ENCODE measurements around the gene EPHB3. TPM values are rescaled to one million over a fixed set of nuclear protein-coding genes. Genes with fewer than 3 reads are reported as not detected.

EPHB3 gene
- total RNA-seq, 1 donor from 2014 or later = 17.2 TPM

DNA sequence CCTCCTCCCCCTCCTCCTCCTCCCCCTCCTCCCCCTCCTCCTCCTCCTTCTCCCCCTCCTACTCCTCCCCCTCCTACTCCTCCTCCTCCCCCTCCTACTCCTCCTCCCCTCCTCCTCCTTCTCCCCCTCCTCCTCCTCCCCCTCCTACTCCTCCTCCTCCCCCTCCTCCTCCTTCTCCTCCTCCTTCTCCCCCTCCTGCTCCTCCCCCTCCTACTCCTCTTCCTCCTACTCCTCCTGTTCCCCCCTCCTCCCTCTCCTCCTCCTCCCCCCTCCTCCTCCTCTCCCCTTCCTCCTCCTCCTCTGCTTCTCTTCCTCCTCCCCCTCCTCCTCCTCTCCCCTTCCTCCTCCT is 17.1 kb upstream of the EPHB3 start:
- H4K20me1 ChIP-seq (ENCODE audit: insufficient read depth, low read length) = no peaks in the 10 kb centered on the region
- FAIRE-seq (no peak), DNase-seq (ENCODE audit: low read depth) (no peak)
- H3K27ac ChIP-seq (ENCODE audit: low read depth, low read length) = no peak overlapping the region
- H3K9ac ChIP-seq (ENCODE audit: low read length) = no peak overlapping the region
- H3K27me3 Mint-ChIP-seq (ENCODE audit: low read depth, unreplicated experiment) = peaks cover 40% of the 10 kb centered on the region
- no peaks in the 10 kb centered on the region for H3K4me1 ChIP-seq (ENCODE audit: insufficient read depth, low read length)
- H2AFZ ChIP-seq (ENCODE audit: low read depth, low read length) = no peak overlapping the region
- H3K27me3 ChIP-seq (ENCODE audit: insufficient read depth, low read length) = peaks cover 27% of the 10 kb centered on the region
- no peak overlapping the region for H3K4me3 Mint-ChIP-seq (ENCODE audit: unreplicated experiment)
- no peaks in the 10 kb centered on the region for H3K36me3 ChIP-seq (ENCODE audit: insufficient read depth, low read length)
- no peak overlapping the region for H3K4me2 ChIP-seq (ENCODE audit: low read length)
- no peaks in the 10 kb centered on the region for H3K9me3 ChIP-seq (ENCODE audit: insufficient read depth, low read depth, low read length)
- no peak overlapping the region for H3K27ac Mint-ChIP-seq (ENCODE audit: unreplicated experiment)
- H3K4me1 Mint-ChIP-seq (ENCODE audit: low read depth, unreplicated experiment) = no peaks in the 10 kb centered on the region
- H3K4me3 ChIP-seq (ENCODE audit: insufficient read depth, low read depth, low read length) = no peak overlapping the region
- H3K9me3 Mint-ChIP-seq (ENCODE audit: unreplicated experiment) = no peaks in the 10 kb centered on the region
- no peaks in the 10 kb centered on the region for H3K79me2 ChIP-seq (ENCODE audit: insufficient read depth, low read length)
- TF ChIP-seq, protein P1, sequence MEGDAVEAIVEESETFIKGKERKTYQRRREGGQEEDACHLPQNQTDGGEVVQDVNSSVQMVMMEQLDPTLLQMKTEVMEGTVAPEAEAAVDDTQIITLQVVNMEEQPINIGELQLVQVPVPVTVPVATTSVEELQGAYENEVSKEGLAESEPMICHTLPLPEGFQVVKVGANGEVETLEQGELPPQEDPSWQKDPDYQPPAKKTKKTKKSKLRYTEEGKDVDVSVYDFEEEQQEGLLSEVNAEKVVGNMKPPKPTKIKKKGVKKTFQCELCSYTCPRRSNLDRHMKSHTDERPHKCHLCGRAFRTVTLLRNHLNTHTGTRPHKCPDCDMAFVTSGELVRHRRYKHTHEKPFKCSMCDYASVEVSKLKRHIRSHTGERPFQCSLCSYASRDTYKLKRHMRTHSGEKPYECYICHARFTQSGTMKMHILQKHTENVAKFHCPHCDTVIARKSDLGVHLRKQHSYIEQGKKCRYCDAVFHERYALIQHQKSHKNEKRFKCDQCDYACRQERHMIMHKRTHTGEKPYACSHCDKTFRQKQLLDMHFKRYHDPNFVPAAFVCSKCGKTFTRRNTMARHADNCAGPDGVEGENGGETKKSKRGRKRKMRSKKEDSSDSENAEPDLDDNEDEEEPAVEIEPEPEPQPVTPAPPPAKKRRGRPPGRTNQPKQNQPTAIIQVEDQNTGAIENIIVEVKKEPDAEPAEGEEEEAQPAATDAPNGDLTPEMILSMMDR (IDR thresholded peaks at IDR 0.05; ENCODE audit: insufficient read depth, low read depth, low read length) = no peak
- no peak for TF ChIP-seq EZH2 (IDR thresholded peaks at IDR 0.05; ENCODE audit: insufficient read depth, low read length)
- no peaks in the 10 kb centered on the region for H3K36me3 Mint-ChIP-seq (ENCODE audit: low read depth, unreplicated experiment)

DNA sequence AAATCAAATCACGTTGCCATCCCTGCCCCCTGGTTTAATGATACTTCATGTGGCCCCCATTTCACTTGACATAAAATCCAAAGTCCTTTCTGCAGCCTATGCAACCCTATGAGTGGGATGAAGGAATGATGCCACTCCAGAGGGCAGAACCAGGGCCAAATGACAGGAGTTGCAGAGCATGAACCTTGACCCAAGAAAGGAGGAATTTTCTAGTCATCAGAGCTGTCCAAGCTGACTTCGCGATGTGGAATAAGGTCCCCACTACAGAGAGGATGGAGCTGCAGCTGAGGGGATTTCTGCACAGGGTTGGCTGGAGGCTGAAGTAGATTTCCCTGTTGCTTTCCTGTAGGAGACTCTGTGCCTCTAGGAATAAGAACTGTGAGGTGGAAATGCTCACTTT is 15.8 kb upstream of the EPHB3 start:
- Histone ChIP-seq H3K27ac (ENCODE audit: low read depth, low read length) (no peak overlapping the region), H3K4me2 (ENCODE audit: low read length) (no peak overlapping the region), H3K9ac (ENCODE audit: low read length) (no peak overlapping the region), H3K79me2 (ENCODE audit: insufficient read depth, low read length) (no peaks in the 10 kb centered on the region), H3K9me3 (ENCODE audit: insufficient read depth, low read depth, low read length) (no peaks in the 10 kb centered on the region), H4K20me1 (ENCODE audit: insufficient read depth, low read length) (no peaks in the 10 kb centered on the region), H3K36me3 (ENCODE audit: insufficient read depth, low read length) (no peaks in the 10 kb centered on the region), H3K4me3 (ENCODE audit: insufficient read depth, low read depth, low read length) (no peak overlapping the region), H2AFZ (ENCODE audit: low read depth, low read length) (no peak overlapping the region), H3K4me1 (ENCODE audit: insufficient read depth, low read length) (no peaks in the 10 kb centered on the region), H3K27me3 (ENCODE audit: insufficient read depth, low read length) (peaks cover 32% of the 10 kb centered on the region)
- DNase-seq (ENCODE audit: low read depth) (no peak), FAIRE-seq (no peak)
- TF ChIP-seq, protein P1 (IDR thresholded peaks at IDR 0.05; ENCODE audit: insufficient read depth, low read depth, low read length) = no peak
- no peaks in the 10 kb centered on the region for H3K4me1 Mint-ChIP-seq (ENCODE audit: low read depth, unreplicated experiment)
- H3K9me3 Mint-ChIP-seq (ENCODE audit: unreplicated experiment) = no peaks in the 10 kb centered on the region
- H3K27ac Mint-ChIP-seq (ENCODE audit: unreplicated experiment) = no peak overlapping the region
- H3K36me3 Mint-ChIP-seq (ENCODE audit: low read depth, unreplicated experiment) = no peaks in the 10 kb centered on the region
- H3K27me3 Mint-ChIP-seq (ENCODE audit: low read depth, unreplicated experiment) = peaks cover 42% of the 10 kb centered on the region
- H3K4me3 Mint-ChIP-seq (ENCODE audit: unreplicated experiment) = no peak overlapping the region

GRCh38 chr3:184546252-184546651 is 15.3 kb upstream of the EPHB3 start:
- H2AFZ ChIP-seq (ENCODE audit: low read depth, low read length) = no peak overlapping the region
- H3K4me1 ChIP-seq (ENCODE audit: insufficient read depth, low read length) = no peaks in the 10 kb centered on the region
- no peak overlapping the region for H3K9ac ChIP-seq (ENCODE audit: low read length)
- peaks cover 38% of the 10 kb centered on the region for H3K27me3 Mint-ChIP-seq (ENCODE audit: low read depth, unreplicated experiment)
- no peak overlapping the region for H3K27ac ChIP-seq (ENCODE audit: low read depth, low read length)
- peaks cover 31% of the 10 kb centered on the region for H3K27me3 ChIP-seq (ENCODE audit: insufficient read depth, low read length)
- no peaks in the 10 kb centered on the region for H3K79me2 ChIP-seq (ENCODE audit: insufficient read depth, low read length)
- H4K20me1 ChIP-seq (ENCODE audit: insufficient read depth, low read length) = no peaks in the 10 kb centered on the region
- H3K27ac Mint-ChIP-seq (ENCODE audit: unreplicated experiment) = no peak overlapping the region
- FAIRE-seq (no peak), DNase-seq (ENCODE audit: low read depth) (no peak)
- no peaks in the 10 kb centered on the region for H3K36me3 Mint-ChIP-seq (ENCODE audit: low read depth, unreplicated experiment)
- no peak overlapping the region for H3K4me3 Mint-ChIP-seq (ENCODE audit: unreplicated experiment)
- no peaks in the 10 kb centered on the region for H3K36me3 ChIP-seq (ENCODE audit: insufficient read depth, low read length)
- no peaks in the 10 kb centered on the region for H3K4me1 Mint-ChIP-seq (ENCODE audit: low read depth, unreplicated experiment)
- H3K4me3 ChIP-seq (ENCODE audit: insufficient read depth, low read depth, low read length) = no peak overlapping the region
- H3K4me2 ChIP-seq (ENCODE audit: low read length) = no peak overlapping the region
- no peaks in the 10 kb centered on the region for H3K9me3 Mint-ChIP-seq (ENCODE audit: unreplicated experiment)
- TF ChIP-seq, protein P1 (IDR thresholded peaks at IDR 0.05; ENCODE audit: insufficient read depth, low read depth, low read length) = no peak
- no peak for TF ChIP-seq EZH2 (IDR thresholded peaks at IDR 0.05; ENCODE audit: insufficient read depth, low read length)
- no peaks in the 10 kb centered on the region for H3K9me3 ChIP-seq (ENCODE audit: insufficient read depth, low read depth, low read length)
